Cerebellar nuclear complex (tissue), 1 donor: Measurements from ENCODE around the gene MPZL3.

Experiments used
- DNase-seq, 2 experiments: peaks; one replicate each; lab custom pipeline; 2025; lab: John Stamatoyannopoulos, UW

MPZL3 gene

GRCh38 chr11:118264569-118265465 lies 12.7 kb upstream of the MPZL3 start:
- DNase-seq, result no peak

GRCh38 chr11:118263695-118264568 lies 11.8 kb upstream of the MPZL3 start, which contains the start of gene MPZL2:
Gene MPZL2 (minus strand): TSS chr11:118264297. CDS start chr11:118264153, 144 bp downstream.
- no peak for DNase-seq

- no peak for DNase-seq
These were observed 10.9 kb upstream of the MPZL3 start for GRCh38 chr11:118263112-118263511.

GRCh38 chr11:118260353-118260752 lies 8.2 kb upstream of the MPZL3 start:
- no peak for DNase-seq

GRCh38 chr11:118259138-118259537 lies 7.0 kb upstream of the MPZL3 start:
- no peak for DNase-seq

GRCh38 chr11:118258410-118258809 lies 6.2 kb upstream of the MPZL3 start:
- no peak for DNase-seq

GRCh38 chr11:118252688-118253087 lies 523 bp upstream of the MPZL3 start:
- DNase-seq, result no peak

- DNase-seq, result no peak
These were observed 5.1 kb downstream of the MPZL3 start for GRCh38 chr11:118247041-118247440.

- no peak for DNase-seq
These were observed 6.1 kb downstream of the MPZL3 start for GRCh38 chr11:118245936-118246562.

- no peak for DNase-seq
These were observed 8.0 kb downstream of the MPZL3 start for GRCh38 chr11:118243993-118244762.

- DNase-seq, result no peak
These were observed 9.0 kb downstream of the MPZL3 start for GRCh38 chr11:118243161-118243560.

- DNase-seq, result no peak
These were observed 10.4 kb downstream of the MPZL3 start for GRCh38 chr11:118241764-118242098.

- DNase-seq, result no peak
These were observed 11.0 kb downstream of the MPZL3 start for GRCh38 chr11:118240999-118241763.

- DNase-seq, result no peak
These were observed 12.5 kb downstream of the MPZL3 start for GRCh38 chr11:118239509-118240205.

GRCh38 chr11:118238929-118239328 lies 13.2 kb downstream of the MPZL3 start:
- no peak for DNase-seq

- no peak for DNase-seq
These were observed 13.7 kb downstream of the MPZL3 start for GRCh38 chr11:118238421-118238820.

- no peak for DNase-seq
These were observed 16.0 kb downstream of the MPZL3 start for GRCh38 chr11:118236170-118236569.

- no peak for DNase-seq
These were observed 17.3 kb downstream of the MPZL3 start for GRCh38 chr11:118234833-118235232.

GRCh38 chr11:118233850-118234249 lies 18.3 kb downstream of the MPZL3 start:
- no peak for DNase-seq

- no peak for DNase-seq
These were observed 18.8 kb downstream of the MPZL3 start for GRCh38 chr11:118233377-118233776.
